GM21576 (cell line): Measurements from ENCODE around the gene NBDY.
"Not testable (repeated sequence)": the region's sequence is repeated elsewhere in the genome, so short reads cannot be mapped to it uniquely, and the experiment has no call there.

Experiments used
- ATAC-seq: cut with Tn5 transposase; IDR thresholded peaks from one replicate; pipeline ENCODE4 v1.9.1; 2021; ENCODE audit warnings: mild to moderate bottlenecking, moderate library complexity; ENCODE audit not compliant: unreplicated experiment

Gene NBDY

GRCh38 chrX:56764153-56764974, 35.3 kb downstream of the NBDY start:
- ATAC-seq, result peak; percentile 42

DNA sequence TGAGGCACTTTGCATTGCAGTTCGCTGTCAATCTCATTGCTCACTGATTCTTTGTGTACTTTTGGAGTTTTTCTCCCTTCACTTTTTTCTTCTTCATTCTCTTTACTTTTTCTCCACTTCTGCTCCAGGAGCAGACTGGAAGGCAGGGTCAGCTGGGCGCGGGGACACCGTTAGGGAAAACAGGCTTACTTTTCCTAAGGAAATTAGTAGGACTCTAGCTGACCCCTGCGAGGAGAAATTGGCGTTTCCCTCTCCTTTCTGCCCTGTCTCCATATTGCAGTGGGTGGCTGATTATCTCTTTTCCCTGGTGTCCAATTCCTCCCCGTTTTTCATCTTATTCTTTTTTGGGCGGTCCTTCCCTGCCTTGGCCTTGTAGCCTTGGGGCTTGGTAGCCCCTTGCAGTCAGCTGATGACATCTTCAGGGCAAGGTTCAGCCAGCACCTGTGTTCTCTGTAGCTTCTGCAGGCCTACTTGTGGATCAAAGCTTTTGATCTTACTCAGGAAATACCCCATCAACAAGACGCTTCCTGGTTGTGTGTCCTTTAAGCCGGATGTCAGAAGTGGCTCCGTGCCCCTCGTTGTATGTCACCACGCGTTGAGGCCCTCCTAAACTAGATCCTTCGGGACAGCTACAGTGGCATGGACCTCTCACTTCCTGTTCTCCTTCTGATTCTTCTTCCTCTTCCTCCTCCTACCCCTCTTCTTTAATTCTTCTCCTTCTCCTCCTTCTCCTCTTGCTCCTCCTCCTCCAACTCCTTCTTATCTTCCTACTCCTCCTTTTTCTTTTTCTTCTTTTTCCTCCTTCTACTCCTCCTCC, 36.1 kb downstream of the NBDY start:
- no peak for ATAC-seq

DNA sequence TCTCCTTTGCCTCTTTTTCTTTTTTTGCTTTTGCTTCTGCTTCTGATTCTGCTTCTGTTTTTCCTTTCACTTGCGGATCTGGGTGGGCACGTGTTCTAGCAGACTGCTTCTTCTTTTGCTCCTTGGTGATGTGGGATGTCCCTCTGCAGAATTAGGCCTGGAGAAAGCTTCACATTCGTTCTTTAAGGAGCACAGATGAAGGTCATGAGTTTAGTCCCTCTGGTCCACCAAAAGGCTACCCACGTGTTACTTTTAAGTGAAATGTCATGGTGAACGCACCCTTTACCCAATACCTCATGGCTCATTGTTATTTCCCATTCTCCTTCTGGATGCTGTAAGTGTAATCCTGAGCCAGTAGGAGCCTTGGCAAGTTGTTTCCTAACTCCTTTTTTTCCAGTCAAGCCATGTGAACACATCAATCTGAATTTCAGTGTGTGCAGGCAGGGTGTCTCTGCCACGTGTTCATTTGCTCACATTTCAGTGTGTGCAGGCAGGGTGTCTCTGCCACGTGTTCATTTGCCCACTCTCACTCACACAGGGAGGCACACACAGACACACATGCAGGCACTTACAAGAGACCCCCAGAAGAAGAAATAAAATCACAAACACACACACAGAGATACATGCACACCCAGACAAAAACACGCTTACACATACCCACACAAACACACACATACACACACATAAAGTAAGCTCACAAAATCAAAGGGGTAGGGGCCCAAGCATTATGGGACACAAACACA, 36.9 kb downstream of the NBDY start:
- no peak for ATAC-seq

DNA sequence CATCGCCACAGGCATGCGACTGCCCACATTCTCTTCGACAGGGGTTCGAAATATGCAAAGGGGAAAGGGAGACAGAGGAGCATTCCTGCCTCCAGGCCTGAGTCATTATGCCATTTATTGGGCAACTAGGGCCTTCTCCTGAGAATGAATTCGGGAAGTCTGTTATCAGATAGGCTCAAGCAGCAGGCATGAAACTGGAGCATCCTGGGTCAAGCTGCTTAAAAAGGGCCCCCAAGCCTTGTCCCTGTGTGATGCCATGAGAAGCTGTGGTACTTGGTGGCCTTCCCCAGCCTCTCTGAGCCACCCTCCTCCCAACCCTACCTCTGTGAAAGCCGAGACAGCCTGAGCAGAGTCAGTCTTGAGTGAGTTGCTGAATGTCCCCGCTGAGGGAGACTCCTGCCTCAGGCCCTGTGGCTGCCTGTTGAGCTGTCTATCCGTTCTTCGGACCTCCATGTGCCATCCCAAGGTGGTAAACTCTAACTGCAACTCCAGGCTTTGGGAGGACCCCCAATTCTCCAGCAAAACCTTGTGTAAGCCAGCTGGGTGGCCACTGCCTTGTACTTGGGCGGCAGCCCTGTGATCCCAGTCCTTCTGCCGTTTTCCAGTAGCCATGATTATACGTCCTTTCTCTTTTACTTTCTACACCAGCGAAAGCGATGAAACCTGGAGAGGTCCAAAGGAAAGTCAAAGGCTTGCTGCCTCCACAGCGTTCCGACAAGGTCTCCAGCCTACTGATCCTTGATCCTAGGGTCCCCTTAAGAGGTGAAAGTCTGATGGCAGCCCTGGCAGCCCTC, 37.7 kb downstream of the NBDY start:
- ATAC-seq, result no peak

GRCh38 chrX:56767348-56768119, 38.5 kb downstream of the NBDY start:
- not testable (repeated sequence) for ATAC-seq

- ATAC-seq, result not testable (repeated sequence)
Measured at GRCh38 chrX:56768120-56768660, 39.1 kb downstream of the NBDY start.

DNA sequence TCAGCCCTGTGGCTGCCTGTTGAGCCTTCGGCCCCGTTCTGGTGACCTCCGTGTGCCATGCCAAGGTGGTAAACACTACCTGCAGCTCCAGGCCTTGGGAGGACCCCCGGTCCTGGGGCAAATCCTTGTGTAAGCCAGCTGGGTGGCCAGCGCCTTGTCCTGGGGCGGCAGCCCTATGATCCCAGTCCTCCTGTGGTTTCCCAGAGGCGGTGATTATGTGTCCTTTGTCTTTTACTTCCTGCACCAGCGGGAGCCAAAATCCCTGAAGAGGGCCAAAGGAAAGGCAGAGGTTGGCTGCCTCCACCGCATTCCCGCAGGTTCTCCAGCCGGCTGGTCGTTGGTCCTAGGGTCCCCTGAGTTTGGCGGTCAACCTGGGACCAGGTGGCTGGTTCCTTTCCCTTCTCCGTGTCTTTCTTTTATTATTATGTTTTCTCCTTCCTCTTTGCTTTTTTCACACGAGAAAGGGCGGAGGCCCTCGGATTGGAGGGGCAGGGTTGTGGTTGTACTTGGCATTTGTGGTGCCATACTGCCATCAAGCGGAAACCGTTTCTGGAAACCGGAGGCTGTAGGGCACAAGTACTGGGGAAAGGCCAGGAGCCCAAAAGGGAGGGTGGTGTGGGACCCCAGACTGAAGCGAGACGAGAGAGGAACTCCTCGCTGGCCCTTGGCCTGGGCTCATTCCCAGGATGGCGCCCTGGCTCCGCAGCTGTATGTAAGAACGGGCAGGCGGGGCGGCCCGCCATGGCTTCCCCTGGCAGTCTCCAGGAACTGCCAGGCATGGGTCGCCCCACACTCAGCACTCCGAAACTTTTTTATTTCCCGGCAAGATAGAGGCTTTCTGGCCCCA, 43.9 kb downstream of the NBDY start:
- peak; percentile 37 for ATAC-seq

DNA sequence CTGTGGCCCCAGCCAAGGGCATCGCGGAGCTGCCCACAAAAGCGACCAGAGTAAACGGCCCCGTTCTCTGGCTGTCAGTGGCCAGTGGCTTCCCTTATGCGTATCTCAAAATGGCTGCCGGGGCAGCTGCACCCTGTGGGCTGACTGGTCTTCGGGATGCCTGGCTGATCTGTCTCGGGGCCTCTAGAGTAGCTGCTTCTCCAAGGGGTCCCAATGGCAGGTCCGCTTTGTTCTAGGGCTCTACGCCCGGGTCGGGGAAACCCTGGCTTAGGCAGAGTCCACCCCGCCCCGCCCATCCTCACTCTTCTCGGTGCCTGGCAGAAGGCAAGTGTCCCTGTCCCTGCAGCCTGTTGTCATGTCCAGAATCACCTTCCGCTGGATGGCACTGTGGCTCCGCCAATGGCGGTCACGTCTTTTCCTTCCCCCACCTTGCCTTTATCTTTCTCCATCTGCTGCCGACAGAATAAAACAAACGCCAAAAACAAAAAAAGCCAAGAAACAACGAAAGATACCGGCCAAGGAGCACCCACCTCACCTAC, 44.5 kb downstream of the NBDY start:
- peak; percentile 40 for ATAC-seq

GRCh38 chrX:56778099-56778923, 49.3 kb downstream of the NBDY start:
- ATAC-seq, result peak; percentile 34

GRCh38 chrX:56778924-56779468, 50.0 kb downstream of the NBDY start:
- ATAC-seq, result peak; percentile 43

GRCh38 chrX:56780681-56781649, 51.9 kb downstream of the NBDY start:
- ATAC-seq, result not testable (repeated sequence)

GRCh38 chrX:56782352-56782751, 53.3 kb downstream of the NBDY start:
- no peak for ATAC-seq

GRCh38 chrX:56782791-56783449, 53.9 kb downstream of the NBDY start:
- no peak for ATAC-seq

- ATAC-seq, result peak; percentile 30
Measured at GRCh38 chrX:56783450-56783831, 54.4 kb downstream of the NBDY start.

DNA sequence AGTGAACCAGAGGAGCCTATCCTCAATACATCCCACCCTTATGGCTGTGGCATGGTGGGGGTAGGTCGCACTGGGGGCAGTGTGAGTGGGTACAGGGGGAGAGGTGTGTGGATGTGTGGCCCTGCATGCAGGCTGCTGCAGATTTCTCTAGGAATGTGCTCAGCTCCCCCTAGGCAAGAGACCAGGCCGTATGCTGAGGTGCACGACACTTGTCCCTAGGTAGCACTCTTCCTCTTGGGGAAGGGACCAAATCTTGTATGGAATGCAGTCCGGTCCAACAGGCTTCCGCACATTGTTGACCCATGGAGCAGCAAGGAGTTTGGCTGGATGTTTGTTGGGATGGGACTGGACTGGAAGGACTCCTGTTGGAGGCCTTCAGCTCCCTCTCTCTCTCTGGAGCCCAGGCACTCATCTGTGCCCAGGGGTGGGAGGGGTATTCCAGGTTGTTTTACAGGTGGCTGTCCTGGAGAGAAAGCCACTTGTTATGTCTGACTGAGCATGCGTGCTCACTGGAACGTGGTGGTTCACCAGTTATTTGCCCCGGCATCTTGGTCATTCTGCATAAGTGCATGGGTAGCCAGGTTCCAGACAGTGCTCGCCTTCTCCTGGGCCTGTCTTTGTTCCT, 55.1 kb downstream of the NBDY start:
- ATAC-seq, result no peak
